Glutamatergic neuron (in vitro differentiated cells): ENCODE data around the gene TCERG1L. TPM values are rescaled to one million over a fixed set of nuclear protein-coding genes. Genes with fewer than 3 reads are reported as not detected.
A peak's percentile ranks its signal among the peaks of the same experiment; 100 is the strongest.

Source experiments
- DNase-seq: peaks from one replicate; pipeline ENCODE4 v3.0.0; 2022
- H3K27ac Mint-ChIP-seq: one replicate; pipeline ENCODE4 v1.8.0; 2020; ENCODE audit warnings: mild to moderate bottlenecking, mixed read lengths, inconsistent platforms; ENCODE audit not compliant: unreplicated experiment
- H3K27me3 Mint-ChIP-seq: one replicate; pipeline ENCODE4 v1.8.0; 2020; ENCODE audit warnings: mild to moderate bottlenecking, moderate library complexity, mixed read lengths, inconsistent platforms; ENCODE audit not compliant: unreplicated experiment
- H3K36me3 Mint-ChIP-seq: one replicate; pipeline ENCODE4 v1.8.0; 2020; ENCODE audit warnings: mild to moderate bottlenecking, mixed read lengths, inconsistent platforms; ENCODE audit not compliant: unreplicated experiment
- H3K4me1 Mint-ChIP-seq: one replicate; pipeline ENCODE4 v1.8.0; 2020; ENCODE audit warnings: mild to moderate bottlenecking, low read depth, mixed read lengths, inconsistent platforms; ENCODE audit not compliant: unreplicated experiment
- H3K4me3 Mint-ChIP-seq: one replicate; pipeline ENCODE4 v1.8.0; 2020; ENCODE audit warnings: mild to moderate bottlenecking, mixed read lengths, inconsistent platforms; ENCODE audit not compliant: unreplicated experiment
- H3K9me3 Mint-ChIP-seq: one replicate; pipeline ENCODE4 v1.8.0; 2020; ENCODE audit warnings: mild to moderate bottlenecking, moderate library complexity, mixed read lengths, inconsistent platforms; ENCODE audit not compliant: unreplicated experiment
- CTCF ChIP-seq: fragments of 200-600 bp; sonication (generic); IDR thresholded peaks from one replicate; pipeline ENCODE4 v1.5.0; 2021; ENCODE audit not compliant: partially characterized antibody, unreplicated experiment
- total RNA-seq: library from RNA; stranded (reverse); fragmentation: NEBNext Ultra II Directional; extraction: Animal tissue kit (Norgen Biotek cat#: 25700); gene quantifications from one replicate; pipeline ENCODE4 v1.2.1, GENCODE V29; 2021; ENCODE audit not compliant: unreplicated experiment

The TCERG1L gene
- total RNA-seq, 1 donor from 2014 or later = 2.2 TPM

GRCh38 chr10:131244836-131245235 lies 66.7 kb downstream of the TCERG1L start:
- Mint-ChIP-seq H3K4me1 (peaks cover 2% of the 10 kb centered on the region), H3K9me3 (peaks cover 4% of the 10 kb centered on the region), H3K4me3 (no peak overlapping the region), H3K36me3 (no peaks in the 10 kb centered on the region), H3K27me3 (no peaks in the 10 kb centered on the region), H3K27ac (no peak overlapping the region)
- TF ChIP-seq CTCF = no peak
- DNase-seq = no peak

- Mint-ChIP-seq H3K27ac (no peak overlapping the region), H3K36me3 (no peaks in the 10 kb centered on the region), H3K4me3 (no peak overlapping the region), H3K27me3 (no peaks in the 10 kb centered on the region), H3K9me3 (peaks cover 4% of the 10 kb centered on the region), H3K4me1 (peaks cover 13% of the 10 kb centered on the region)
- TF ChIP-seq CTCF = no peak
- no peak for DNase-seq
These were observed 68.4 kb downstream of the TCERG1L start for GRCh38 chr10:131243076-131243475.

- Mint-ChIP-seq H3K4me1 (peaks cover 13% of the 10 kb centered on the region), H3K27ac (no peak overlapping the region), H3K36me3 (no peaks in the 10 kb centered on the region), H3K9me3 (peaks cover 2% of the 10 kb centered on the region), H3K4me3 (no peak overlapping the region), H3K27me3 (no peaks in the 10 kb centered on the region)
- DNase-seq = peak; percentile 72
- TF ChIP-seq CTCF = peak; percentile 27
These were observed 69.5 kb downstream of the TCERG1L start for GRCh38 chr10:131242007-131242406.

- Mint-ChIP-seq H3K9me3 (peaks cover 2% of the 10 kb centered on the region), H3K27me3 (no peaks in the 10 kb centered on the region)
These were observed 70.8 kb downstream of the TCERG1L start for GRCh38 chr10:131240691-131241090.

GRCh38 chr10:131239926-131240325 lies 71.6 kb downstream of the TCERG1L start:
- Mint-ChIP-seq H3K27ac (no peak overlapping the region), H3K9me3 (peaks cover 2% of the 10 kb centered on the region), H3K27me3 (no peaks in the 10 kb centered on the region), H3K4me1 (peaks cover 13% of the 10 kb centered on the region), H3K36me3 (no peaks in the 10 kb centered on the region), H3K4me3 (no peak overlapping the region)
- DNase-seq = no peak
- no peak for TF ChIP-seq CTCF

More at GRCh38 chr10:131240691-131241090, 70.8 kb downstream of the TCERG1L start:
- no peak overlapping the region for H3K4me3 Mint-ChIP-seq
- H3K36me3 Mint-ChIP-seq = no peaks in the 10 kb centered on the region
- peaks cover 13% of the 10 kb centered on the region for H3K4me1 Mint-ChIP-seq
- no peak for DNase-seq
- no peak overlapping the region for H3K27ac Mint-ChIP-seq
- TF ChIP-seq CTCF = no peak
